Activated CD4-positive, CD25-positive, alpha-beta regulatory T cell treated with anti-CD3 and anti-CD28 coated beads, Interleukin-2, amount 50 U/mL, for 24 hours (primary cell): ENCODE data around the gene SULT2A1.
"Not testable (repeated sequence)": the region's sequence is repeated elsewhere in the genome, so short reads cannot be mapped to it uniquely, and the experiment has no call there.

ENCODE experiments used
- ATAC-seq, 2 donors: fragments of 150-1000 bp; cut with Tn5 transposase; one replicate each; pipeline ENCODE4 v1.10.0; 2021; ENCODE audit warnings: mild to moderate bottlenecking in 1 of 2, moderate library complexity in 1 of 2

Gene SULT2A1

DNA sequence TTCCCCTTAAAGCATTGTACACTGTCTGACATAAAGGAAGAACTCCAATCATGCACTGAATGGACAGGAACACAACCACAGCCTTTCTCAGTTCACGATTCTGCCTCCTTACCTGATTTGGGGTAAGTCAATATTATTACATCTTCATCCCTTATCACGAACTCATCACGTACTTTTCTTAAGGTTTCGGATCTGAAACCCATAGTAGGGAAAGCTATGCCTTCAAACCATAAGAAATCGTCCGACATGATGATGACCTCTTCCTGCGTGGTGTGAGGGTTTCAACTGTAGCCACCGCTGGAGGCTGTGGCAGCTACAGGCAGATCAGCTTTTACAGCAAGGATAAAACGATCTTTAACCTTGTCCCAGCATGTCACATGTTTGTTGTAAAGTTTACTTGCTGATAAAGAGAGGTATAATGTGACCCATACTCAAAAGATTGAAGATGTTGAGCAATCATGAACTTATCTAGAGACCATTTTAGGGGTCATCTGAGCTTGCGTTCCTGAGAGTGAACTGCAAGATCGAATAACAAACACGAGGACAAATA, at the start of gene SULT2A1:
SULT2A1 (minus strand) TSS at position 306 of the 550 bp plus-strand sequence; CDS start at position 248, 58 bp downstream.
- no peak for ATAC-seq

GRCh38 chr19:47928581-47928980, 42.5 kb upstream of the SULT2A1 start:
- not testable (repeated sequence) for ATAC-seq

DNA sequence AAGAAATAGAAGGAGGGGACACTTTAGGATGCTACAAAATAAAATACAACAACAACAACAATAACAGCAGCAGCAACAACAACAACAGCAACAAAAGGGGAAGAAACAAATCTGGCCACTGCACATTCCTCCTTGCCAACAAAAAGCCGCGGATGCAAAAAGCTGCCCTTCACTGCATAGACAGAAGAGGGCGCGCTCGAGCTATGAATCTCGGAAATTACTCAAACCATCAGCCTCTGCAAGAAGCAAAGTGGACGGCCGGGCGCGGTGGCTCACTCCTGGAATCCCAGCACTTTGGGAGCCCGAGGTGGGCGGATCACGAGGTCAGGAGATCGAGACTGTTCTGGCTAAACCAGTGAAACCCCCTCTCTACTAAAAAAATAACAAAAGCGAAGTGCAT, 34.0 kb upstream of the SULT2A1 start:
- not testable (repeated sequence) for ATAC-seq

DNA sequence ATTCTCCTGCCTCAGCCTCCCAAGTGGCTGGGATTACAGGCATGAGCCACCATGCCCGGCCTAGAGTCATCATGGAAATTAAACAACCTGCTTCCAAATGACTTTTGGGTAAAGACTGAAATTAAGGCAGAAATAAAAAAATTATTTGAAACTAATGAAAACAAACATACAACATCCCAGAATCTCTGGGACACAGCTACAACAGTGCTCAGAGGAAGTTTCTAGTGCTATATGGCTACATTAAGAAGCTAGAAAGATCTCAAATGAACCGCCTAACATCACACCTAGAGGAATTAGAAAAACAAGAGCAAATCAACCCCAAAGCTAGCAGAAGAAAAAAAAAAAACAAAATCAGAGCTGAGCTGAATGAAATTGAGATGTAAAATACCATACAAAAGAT, 24.1 kb upstream of the SULT2A1 start:
- ATAC-seq = not testable (repeated sequence)

- ATAC-seq = not testable (repeated sequence)
These were observed 23.2 kb upstream of the SULT2A1 start for GRCh38 chr19:47909350-47909749.

DNA sequence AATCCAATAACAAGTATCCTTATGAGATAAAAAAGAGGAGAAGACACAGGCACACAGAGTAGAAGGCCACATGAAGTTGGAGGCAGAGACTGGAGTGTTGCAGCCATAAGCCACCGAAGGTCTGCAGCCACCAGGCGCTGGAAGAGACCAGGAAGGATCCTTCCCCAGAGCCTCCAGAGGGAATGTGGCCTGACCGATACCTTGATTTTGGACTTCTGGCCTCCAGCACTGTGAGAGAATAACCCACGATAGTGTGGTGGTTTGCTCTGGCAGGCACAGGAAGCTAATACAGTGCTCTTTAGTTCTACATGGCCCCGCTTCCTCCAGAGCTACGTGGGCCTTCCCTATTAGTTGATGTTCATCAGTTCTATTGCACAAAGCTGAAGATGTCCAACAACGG, 15.3 kb upstream of the SULT2A1 start:
- no peak for ATAC-seq

- no peak for ATAC-seq
These were observed 13.2 kb upstream of the SULT2A1 start for GRCh38 chr19:47899335-47899734.

DNA sequence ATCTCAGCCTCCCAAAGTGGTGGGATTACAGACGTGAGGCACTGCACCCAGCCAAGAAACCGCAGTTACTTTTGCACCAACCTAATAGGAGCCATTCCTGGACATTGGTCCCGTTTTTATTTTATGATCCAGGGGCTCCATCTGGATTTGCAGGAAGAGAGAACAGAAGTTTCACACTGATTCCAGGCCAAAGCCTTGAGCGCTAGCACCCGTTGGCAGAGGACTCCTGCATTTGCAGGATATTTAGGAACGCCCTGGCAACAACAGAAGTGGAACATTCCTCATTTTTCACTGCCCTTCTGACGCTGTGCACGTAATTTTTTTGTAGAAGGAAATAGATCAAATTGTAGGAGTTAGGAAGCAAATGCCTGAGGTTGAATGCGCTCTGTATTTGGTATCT, 11.7 kb upstream of the SULT2A1 start:
- no peak for ATAC-seq

- no peak for ATAC-seq
These were observed 10.7 kb upstream of the SULT2A1 start for GRCh38 chr19:47896773-47897172.

- no peak for ATAC-seq
These were observed 9.9 kb upstream of the SULT2A1 start for GRCh38 chr19:47896019-47896418.

DNA sequence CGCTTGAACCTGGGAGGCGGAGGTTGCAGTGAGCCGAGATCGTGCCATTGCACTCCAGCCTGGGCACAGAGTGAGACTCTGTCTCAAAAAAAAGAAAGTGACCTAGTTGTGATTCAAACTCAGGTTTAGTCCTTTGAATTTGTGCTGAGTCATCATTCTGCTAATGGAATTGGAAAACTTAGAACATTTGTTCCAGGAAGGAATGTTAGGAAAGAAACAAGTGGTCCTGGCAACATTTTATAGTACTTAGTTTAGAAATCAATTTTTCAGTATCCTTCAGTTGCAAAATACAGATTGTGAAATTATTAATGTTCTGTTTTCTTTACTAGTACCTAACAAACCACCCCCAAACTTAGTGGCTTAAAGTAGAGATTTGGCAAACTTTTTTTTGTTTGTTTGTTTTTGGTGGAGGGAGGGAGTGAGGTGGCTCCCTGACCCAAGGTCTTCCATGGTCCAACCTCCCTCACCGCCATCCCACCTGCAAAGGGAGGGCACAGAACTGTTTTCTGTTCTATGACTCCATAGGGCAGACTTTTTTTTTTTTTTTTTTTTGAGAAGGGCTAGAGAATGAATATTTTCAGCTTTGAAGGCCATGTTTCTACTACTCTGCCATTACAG, 9.2 kb upstream of the SULT2A1 start:
- ATAC-seq = no peak

DNA sequence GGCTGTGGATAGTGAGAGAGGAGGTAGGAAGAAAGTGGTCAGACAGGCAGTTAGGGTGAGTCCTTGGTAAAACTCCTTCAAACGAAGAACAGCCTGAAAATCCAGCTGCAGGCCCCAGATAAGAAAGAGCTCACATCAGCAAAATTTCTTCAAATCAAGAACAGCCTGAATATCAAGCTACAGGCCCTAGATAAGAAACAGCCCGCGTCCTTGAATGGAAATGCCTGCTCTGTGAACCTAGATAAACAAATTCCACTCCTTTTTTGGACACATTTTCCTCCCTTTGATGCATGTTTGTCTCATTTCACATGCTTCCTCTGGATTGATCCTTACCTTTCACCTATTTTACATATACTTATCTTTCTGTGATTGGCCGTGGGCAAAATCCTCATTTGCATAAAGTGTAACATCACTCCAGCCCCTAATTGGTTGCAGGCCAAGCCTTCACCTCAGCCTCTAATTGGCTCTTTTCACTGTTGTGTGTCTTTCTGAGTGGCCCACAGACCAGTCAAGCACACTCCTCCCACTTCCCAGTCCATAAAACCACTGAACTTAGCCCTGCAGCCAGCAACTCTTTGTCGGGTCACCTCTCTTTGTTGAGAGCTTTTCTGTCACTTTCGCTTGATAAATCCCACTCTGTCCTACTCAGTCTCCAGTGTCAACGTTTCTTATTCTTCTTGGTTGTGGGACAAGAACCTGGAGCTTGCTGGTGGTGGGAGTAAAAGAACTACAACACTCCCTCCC, 6.0 kb upstream of the SULT2A1 start:
- ATAC-seq = no peak

GRCh38 chr19:47891622-47891922, 5.5 kb upstream of the SULT2A1 start:
- no peak for ATAC-seq

- ATAC-seq = no peak
These were observed 4.9 kb upstream of the SULT2A1 start for GRCh38 chr19:47890865-47891621.

DNA sequence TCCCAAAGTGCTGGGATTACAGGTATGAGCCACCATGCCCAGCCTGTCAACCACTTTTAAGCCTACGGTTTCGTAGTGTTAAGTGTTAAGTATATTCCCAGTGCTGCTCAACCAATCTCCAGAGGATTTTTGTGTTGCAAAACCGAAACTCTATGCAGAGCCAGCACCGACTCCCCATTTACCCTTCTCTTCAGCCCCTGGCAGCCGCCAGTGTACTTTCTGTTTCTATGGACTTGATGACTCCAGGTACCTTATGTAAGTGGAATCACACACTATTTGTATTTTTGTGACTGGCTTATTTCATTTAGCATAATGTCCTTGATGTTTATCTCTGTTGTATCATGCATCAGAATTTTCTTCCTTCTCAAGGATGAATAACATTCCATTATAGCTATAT, 1.1 kb downstream of the SULT2A1 start:
- ATAC-seq = no peak

- ATAC-seq = no peak
These were observed 3.2 kb downstream of the SULT2A1 start for GRCh38 chr19:47882890-47883289.

- no peak for ATAC-seq
These were observed 4.4 kb downstream of the SULT2A1 start for GRCh38 chr19:47881757-47882156.

DNA sequence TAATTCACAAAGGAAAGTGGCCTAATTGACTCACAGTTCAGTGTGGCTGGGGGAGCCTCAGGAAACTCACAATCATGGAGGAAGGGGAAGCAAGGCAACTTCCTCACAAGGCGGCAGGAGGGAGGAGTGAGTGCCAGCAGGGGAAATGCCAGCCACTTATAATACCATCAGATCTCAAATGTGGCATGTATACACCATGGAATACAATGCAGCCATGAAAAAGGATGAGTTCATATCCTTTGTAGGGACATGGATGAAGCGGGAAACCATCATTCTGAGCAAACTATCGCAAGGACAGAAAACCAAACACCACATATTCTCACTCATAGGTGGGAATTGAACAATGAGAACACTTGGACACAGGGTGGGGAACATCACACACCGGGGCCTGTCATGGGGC, 6.7 kb downstream of the SULT2A1 start:
- ATAC-seq = not testable (repeated sequence)

DNA sequence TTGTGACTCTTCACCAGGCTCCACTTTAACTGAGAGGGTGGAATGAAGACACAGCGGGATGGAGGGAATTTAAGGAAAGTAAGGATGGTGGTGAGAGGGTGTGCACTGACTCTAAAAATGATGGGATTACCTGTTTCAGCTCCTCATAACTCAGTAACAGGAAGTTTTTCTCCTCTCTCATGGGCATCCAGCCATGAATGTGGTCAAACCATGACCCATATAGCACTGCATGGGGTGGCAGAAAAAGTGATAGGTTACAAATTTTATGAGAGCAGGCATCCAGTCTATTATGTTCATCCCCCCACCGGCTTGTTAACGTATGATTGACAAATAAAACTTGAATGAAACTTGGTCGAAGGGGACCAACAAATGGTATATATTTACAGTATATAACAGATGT, 7.2 kb downstream of the SULT2A1 start:
- ATAC-seq = no peak

GRCh38 chr19:47865166-47865565, 20.9 kb downstream of the SULT2A1 start:
- no peak for ATAC-seq

- ATAC-seq = peak; percentile 90 to 91
These were observed 22.6 kb downstream of the SULT2A1 start for GRCh38 chr19:47863514-47863936.

- no peak for ATAC-seq
These were observed 24.5 kb downstream of the SULT2A1 start for GRCh38 chr19:47861630-47862029.

DNA sequence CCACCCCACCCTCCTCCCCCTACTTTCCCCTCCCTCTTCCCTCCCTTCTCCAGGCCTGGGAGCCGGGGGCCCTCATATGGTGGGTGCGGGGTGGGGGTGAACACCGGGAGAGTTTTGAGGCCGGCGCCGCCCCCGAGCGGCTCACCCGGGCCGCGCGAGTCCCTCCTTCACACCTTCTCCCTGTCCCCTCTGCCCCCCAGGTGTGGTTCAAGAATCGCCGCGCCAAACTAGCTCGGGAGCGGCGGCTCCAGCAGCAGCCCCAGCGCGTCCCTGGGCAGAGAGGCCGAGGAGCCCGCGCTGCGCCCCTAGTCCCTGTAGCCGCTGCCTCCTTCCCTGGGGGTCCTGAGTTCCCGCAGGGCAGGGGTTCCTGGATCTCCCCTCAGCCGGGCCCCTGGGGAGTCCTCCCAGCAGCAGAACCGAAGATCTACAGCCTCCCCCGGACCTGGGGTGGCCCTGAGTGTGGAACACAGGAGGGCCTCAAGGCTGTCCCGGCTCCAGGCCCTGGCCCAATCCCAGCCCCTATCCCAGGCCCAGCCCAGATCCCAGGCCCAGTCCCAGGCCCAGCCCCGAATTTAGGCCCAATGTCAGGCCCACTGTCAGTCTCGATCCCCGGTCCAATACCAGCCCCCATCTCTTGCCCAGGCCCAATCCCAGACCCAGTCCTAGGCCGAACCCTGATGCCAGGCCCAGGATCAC, 25.4 kb downstream of the SULT2A1 start:
- ATAC-seq = no peak
